ENCODE data around the gene ATP6V1G2. TPM values are rescaled to one million over a fixed set of nuclear protein-coding genes. Genes with fewer than 3 reads are reported as not detected.
"Not testable (repeated sequence)": the region's sequence is repeated elsewhere in the genome, so short reads cannot be mapped to it uniquely, and the experiment has no call there.

The ATP6V1G2 gene
- polyA plus RNA-seq, 1 donor: 9.1 TPM

GRCh38 chr6:31560697-31561058, 14.3 kb upstream of the ATP6V1G2 start:
- Histone ChIP-seq H3K9me3 (ENCODE audit: control insufficient read depth, low read depth, low read length) (no peaks in the 10 kb centered on the region), H3K36me3 (ENCODE audit: control insufficient read depth, insufficient read depth, low read length) (peaks cover 39% of the 10 kb centered on the region), H3K4me1 (ENCODE audit: control insufficient read depth, insufficient read depth, low read length) (peaks cover 2% of the 10 kb centered on the region), H3K4me3 (ENCODE audit: low read length) (no peak overlapping the region), H3K27me3 (ENCODE audit: control insufficient read depth, insufficient read depth, low read length) (peaks cover 4% of the 10 kb centered on the region), H3K27ac (ENCODE audit: low read length) (no peak overlapping the region)
- DNase-seq: no peak

- Histone ChIP-seq H3K9me3 (ENCODE audit: control insufficient read depth, low read depth, low read length) (no peaks in the 10 kb centered on the region), H3K27me3 (ENCODE audit: control insufficient read depth, insufficient read depth, low read length) (peaks cover 2% of the 10 kb centered on the region), H3K4me1 (ENCODE audit: control insufficient read depth, insufficient read depth, low read length) (peaks cover 2% of the 10 kb centered on the region), H3K27ac (ENCODE audit: low read length) (no peak overlapping the region), H3K36me3 (ENCODE audit: control insufficient read depth, insufficient read depth, low read length) (peaks cover 39% of the 10 kb centered on the region), H3K4me3 (ENCODE audit: low read length) (no peak overlapping the region)
- peak in 1 of 2 donors; percentile 28 for DNase-seq
- no CpG with 5 or more reads among the region's 7 CpGs for WGBS (ENCODE audit: insufficient coverage, low lambda C conversion rate)
Measured at GRCh38 chr6:31559958-31560696, 13.7 kb upstream of the ATP6V1G2 start.

DNA sequence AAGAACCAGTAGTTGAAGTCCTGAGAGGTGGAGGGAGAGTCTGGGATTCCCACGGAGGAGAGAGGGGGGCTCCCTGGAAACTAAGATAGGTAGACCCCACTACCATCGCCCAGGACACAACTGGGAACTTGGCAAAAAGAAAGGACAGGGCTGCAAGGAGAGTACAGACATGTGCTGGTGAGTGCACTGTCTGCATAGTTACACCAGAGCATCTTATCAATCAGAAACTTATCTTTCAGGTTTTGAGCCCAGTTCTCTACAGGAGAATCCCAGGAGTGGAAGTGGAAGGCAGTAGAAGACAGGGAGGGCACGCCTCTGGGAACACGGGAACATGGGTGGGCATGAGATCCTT, 13.2 kb upstream of the ATP6V1G2 start:
- no peak overlapping the region for H3K4me3 ChIP-seq (ENCODE audit: low read length)
- peaks cover 2% of the 10 kb centered on the region for H3K4me1 ChIP-seq (ENCODE audit: control insufficient read depth, insufficient read depth, low read length)
- H3K9me3 ChIP-seq (ENCODE audit: control insufficient read depth, low read depth, low read length): no peaks in the 10 kb centered on the region
- no peak overlapping the region for H3K27ac ChIP-seq (ENCODE audit: low read length)
- peaks cover 39% of the 10 kb centered on the region for H3K36me3 ChIP-seq (ENCODE audit: control insufficient read depth, insufficient read depth, low read length)
- no peaks in the 10 kb centered on the region for H3K27me3 ChIP-seq (ENCODE audit: control insufficient read depth, insufficient read depth, low read length)
- DNase-seq: no peak
- no CpG with 5 or more reads among the region's 4 CpGs for WGBS (ENCODE audit: insufficient coverage, low lambda C conversion rate)

- no peak for DNase-seq
- peaks cover 41% of the 10 kb centered on the region for H3K36me3 ChIP-seq (ENCODE audit: control insufficient read depth, insufficient read depth, low read length)
- 100% methylated on average over 1 of the region's 14 CpGs for WGBS (ENCODE audit: insufficient coverage, low lambda C conversion rate)
- peaks cover 2% of the 10 kb centered on the region for H3K4me1 ChIP-seq (ENCODE audit: control insufficient read depth, insufficient read depth, low read length)
- no peak overlapping the region for H3K4me3 ChIP-seq (ENCODE audit: low read length)
- H3K27me3 ChIP-seq (ENCODE audit: control insufficient read depth, insufficient read depth, low read length): no peaks in the 10 kb centered on the region
- no peak overlapping the region for H3K27ac ChIP-seq (ENCODE audit: low read length)
- H3K9me3 ChIP-seq (ENCODE audit: control insufficient read depth, low read depth, low read length): no peaks in the 10 kb centered on the region
Measured at GRCh38 chr6:31558631-31559500, 12.5 kb upstream of the ATP6V1G2 start.

- no peak for DNase-seq
- H3K27ac ChIP-seq (ENCODE audit: low read length): no peak overlapping the region
- H3K4me1 ChIP-seq (ENCODE audit: control insufficient read depth, insufficient read depth, low read length): peaks cover 2% of the 10 kb centered on the region
- peaks cover 43% of the 10 kb centered on the region for H3K36me3 ChIP-seq (ENCODE audit: control insufficient read depth, insufficient read depth, low read length)
- WGBS (ENCODE audit: insufficient coverage, low lambda C conversion rate): no CpG with 5 or more reads among the region's 8 CpGs
- no peaks in the 10 kb centered on the region for H3K9me3 ChIP-seq (ENCODE audit: control insufficient read depth, low read depth, low read length)
- H3K4me3 ChIP-seq (ENCODE audit: low read length): no peak overlapping the region
- no peaks in the 10 kb centered on the region for H3K27me3 ChIP-seq (ENCODE audit: control insufficient read depth, insufficient read depth, low read length)
Measured at GRCh38 chr6:31558318-31558625, 11.9 kb upstream of the ATP6V1G2 start.

DNA sequence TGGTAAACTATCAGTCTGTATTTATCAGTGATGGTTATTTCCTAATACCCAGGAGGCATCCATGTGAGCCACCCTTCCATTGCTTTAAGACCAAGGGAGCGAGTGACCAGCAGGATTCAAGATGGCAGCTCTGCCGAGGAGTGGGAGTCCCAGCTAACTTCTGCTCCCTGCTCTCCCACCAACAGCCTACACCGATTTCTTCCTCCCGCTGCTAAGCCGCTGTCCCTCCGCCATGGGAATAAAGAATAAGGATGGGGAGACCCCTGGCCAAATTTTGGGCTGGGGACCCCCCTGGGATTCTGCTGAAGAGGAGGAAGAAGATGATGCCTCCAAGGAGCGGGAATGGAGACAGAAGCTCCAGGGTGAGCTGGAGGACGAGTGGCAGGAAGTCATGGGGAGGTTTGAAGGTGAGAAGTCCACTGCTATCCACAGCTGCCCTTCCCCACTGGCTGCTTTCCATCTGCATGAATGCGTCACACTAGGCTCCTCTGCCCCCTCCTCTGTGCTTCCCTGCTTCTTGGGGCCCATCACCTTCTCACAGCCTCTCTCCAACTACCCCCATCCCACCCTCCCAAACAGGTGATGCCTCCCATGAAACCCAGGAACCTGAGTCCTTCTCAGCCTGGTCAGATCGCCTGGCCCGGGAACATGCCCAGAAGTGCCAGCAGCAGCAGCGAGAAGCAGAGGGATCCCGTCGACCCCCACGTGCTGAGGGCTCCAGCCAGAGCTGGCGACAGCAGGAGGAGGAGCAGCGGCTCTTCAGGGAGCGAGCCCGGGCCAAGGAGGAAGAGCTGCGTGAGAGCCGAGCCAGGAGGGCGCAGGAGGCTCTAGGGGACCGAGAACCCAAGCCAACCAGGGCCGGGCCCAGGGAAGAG, 11.3 kb upstream of the ATP6V1G2 start:
- Histone ChIP-seq H3K27me3 (ENCODE audit: control insufficient read depth, insufficient read depth, low read length) (no peaks in the 10 kb centered on the region), H3K4me1 (ENCODE audit: control insufficient read depth, insufficient read depth, low read length) (peaks cover 2% of the 10 kb centered on the region), H3K9me3 (ENCODE audit: control insufficient read depth, low read depth, low read length) (no peaks in the 10 kb centered on the region), H3K4me3 (ENCODE audit: low read length) (no peak overlapping the region), H3K36me3 (ENCODE audit: control insufficient read depth, insufficient read depth, low read length) (peaks cover 46% of the 10 kb centered on the region), H3K27ac (ENCODE audit: low read length) (no peak overlapping the region)
- 100% methylated on average over 1 of the region's 24 CpGs for WGBS (ENCODE audit: insufficient coverage, low lambda C conversion rate)
- no peak for DNase-seq

GRCh38 chr6:31556307-31556706, 9.9 kb upstream of the ATP6V1G2 start:
- no peak overlapping the region for H3K4me3 ChIP-seq (ENCODE audit: low read length)
- H3K9me3 ChIP-seq (ENCODE audit: control insufficient read depth, low read depth, low read length): no peaks in the 10 kb centered on the region
- WGBS (ENCODE audit: insufficient coverage, low lambda C conversion rate): no CpG with 5 or more reads among the region's 3 CpGs
- peaks cover 49% of the 10 kb centered on the region for H3K36me3 ChIP-seq (ENCODE audit: control insufficient read depth, insufficient read depth, low read length)
- H3K4me1 ChIP-seq (ENCODE audit: control insufficient read depth, insufficient read depth, low read length): peaks cover 2% of the 10 kb centered on the region
- no peaks in the 10 kb centered on the region for H3K27me3 ChIP-seq (ENCODE audit: control insufficient read depth, insufficient read depth, low read length)
- no peak for DNase-seq
- H3K27ac ChIP-seq (ENCODE audit: low read length): no peak overlapping the region

DNA sequence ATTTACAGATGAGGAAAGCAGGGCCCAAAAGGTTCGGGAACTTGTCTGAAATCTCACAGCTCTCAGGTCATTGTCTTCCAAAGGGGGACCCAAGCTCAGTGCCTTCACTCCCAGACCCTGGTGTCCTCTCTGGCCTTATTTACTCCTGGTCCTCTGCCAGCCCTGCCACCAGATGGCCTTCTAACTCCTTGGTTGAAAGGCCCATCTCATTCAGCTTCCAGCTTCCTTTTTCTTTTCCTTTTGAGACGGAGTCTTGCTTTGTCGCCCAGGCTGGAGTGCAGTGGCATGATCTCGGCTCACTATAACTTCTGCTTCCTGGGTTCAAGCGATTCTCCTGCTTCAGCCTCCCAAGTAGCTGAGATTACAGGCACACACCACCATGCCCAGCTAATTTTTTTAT, 5.0 kb upstream of the ATP6V1G2 start:
- H3K27ac ChIP-seq (ENCODE audit: low read length); H3K4me3 ChIP-seq (ENCODE audit: low read length); H3K9me3 ChIP-seq (ENCODE audit: control insufficient read depth, low read depth, low read length); H3K27me3 ChIP-seq (ENCODE audit: control insufficient read depth, insufficient read depth, low read length); H3K4me1 ChIP-seq (ENCODE audit: control insufficient read depth, insufficient read depth, low read length); DNase-seq: not testable (repeated sequence)
- H3K36me3 ChIP-seq (ENCODE audit: control insufficient read depth, insufficient read depth, low read length): peaks cover 28% of the 10 kb centered on the region
- WGBS (ENCODE audit: insufficient coverage, low lambda C conversion rate): 80% methylated on average over 1 of the region's 5 CpGs

DNA sequence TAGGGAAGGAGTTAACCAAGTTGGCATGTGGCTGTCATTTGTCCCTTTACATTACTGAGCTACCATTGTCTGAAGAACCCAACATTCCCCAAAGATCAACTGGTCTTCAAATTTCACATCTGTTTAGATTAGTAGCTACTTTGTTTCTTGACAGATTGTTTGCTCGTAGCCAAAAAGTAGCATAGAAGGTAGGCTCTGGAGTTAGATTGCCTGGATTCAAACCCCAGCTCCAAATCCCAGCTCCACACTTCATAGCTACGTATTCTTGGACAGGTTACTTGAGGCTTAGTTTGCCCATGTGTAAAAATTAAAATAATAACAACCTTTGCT, 2.1 kb upstream of the ATP6V1G2 start:
- peaks cover 3% of the 10 kb centered on the region for H3K9me3 ChIP-seq (ENCODE audit: control insufficient read depth, low read depth, low read length)
- no peaks in the 10 kb centered on the region for H3K27me3 ChIP-seq (ENCODE audit: control insufficient read depth, insufficient read depth, low read length)
- peaks cover 8% of the 10 kb centered on the region for H3K4me1 ChIP-seq (ENCODE audit: control insufficient read depth, insufficient read depth, low read length)
- WGBS (ENCODE audit: insufficient coverage, low lambda C conversion rate): no CpG with 5 or more reads among the region's 2 CpGs
- peaks cover 20% of the 10 kb centered on the region for H3K36me3 ChIP-seq (ENCODE audit: control insufficient read depth, insufficient read depth, low read length)
- no peak for DNase-seq
- no peak overlapping the region for H3K4me3 ChIP-seq (ENCODE audit: low read length)
- no peak overlapping the region for H3K27ac ChIP-seq (ENCODE audit: low read length)

- Histone ChIP-seq H3K4me1 (ENCODE audit: control insufficient read depth, insufficient read depth, low read length) (peaks cover 8% of the 10 kb centered on the region), H3K9me3 (ENCODE audit: control insufficient read depth, low read depth, low read length) (peaks cover 3% of the 10 kb centered on the region), H3K27ac (ENCODE audit: low read length) (peak overlapping the region; percentile 34), H3K4me3 (ENCODE audit: low read length) (peak overlapping the region; percentile 50), H3K27me3 (ENCODE audit: control insufficient read depth, insufficient read depth, low read length) (no peaks in the 10 kb centered on the region), H3K36me3 (ENCODE audit: control insufficient read depth, insufficient read depth, low read length) (peaks cover 16% of the 10 kb centered on the region)
- no CpG with 5 or more reads among the region's 24 CpGs for WGBS (ENCODE audit: insufficient coverage, low lambda C conversion rate)
- no peak for DNase-seq
Measured at GRCh38 chr6:31547727-31548543, 1.5 kb upstream of the ATP6V1G2 start.

Data from large intestine (tissue), 3 donors.